Muscle of back (tissue), 13 donors: ENCODE data around the gene AR. TPM values are rescaled to one million over a fixed set of nuclear protein-coding genes. Genes with fewer than 3 reads are reported as not detected.

Source experiments
- DNase-seq, 3 donors: peaks; one replicate each; pipeline versions ENCODE4 v3.0.0 to v3.0.0-alpha.2; 2013
- long read RNA-seq, 9 donors: transcript quantifications; one replicate each; lab custom pipeline, GENCODE V29; 2026
- polyA plus RNA-seq, 10 donors: library from polyadenylated mRNA; unstranded; fragments of 120-200 nt; gene quantifications; one replicate each; pipeline ENCODE4 v1.2.1, GENCODE V29; 2013; ENCODE audit not compliant: insufficient read length in 10 of 10

The AR gene, protein sequence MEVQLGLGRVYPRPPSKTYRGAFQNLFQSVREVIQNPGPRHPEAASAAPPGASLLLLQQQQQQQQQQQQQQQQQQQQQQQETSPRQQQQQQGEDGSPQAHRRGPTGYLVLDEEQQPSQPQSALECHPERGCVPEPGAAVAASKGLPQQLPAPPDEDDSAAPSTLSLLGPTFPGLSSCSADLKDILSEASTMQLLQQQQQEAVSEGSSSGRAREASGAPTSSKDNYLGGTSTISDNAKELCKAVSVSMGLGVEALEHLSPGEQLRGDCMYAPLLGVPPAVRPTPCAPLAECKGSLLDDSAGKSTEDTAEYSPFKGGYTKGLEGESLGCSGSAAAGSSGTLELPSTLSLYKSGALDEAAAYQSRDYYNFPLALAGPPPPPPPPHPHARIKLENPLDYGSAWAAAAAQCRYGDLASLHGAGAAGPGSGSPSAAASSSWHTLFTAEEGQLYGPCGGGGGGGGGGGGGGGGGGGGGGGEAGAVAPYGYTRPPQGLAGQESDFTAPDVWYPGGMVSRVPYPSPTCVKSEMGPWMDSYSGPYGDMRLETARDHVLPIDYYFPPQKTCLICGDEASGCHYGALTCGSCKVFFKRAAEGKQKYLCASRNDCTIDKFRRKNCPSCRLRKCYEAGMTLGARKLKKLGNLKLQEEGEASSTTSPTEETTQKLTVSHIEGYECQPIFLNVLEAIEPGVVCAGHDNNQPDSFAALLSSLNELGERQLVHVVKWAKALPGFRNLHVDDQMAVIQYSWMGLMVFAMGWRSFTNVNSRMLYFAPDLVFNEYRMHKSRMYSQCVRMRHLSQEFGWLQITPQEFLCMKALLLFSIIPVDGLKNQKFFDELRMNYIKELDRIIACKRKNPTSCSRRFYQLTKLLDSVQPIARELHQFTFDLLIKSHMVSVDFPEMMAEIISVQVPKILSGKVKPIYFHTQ
- polyA plus RNA-seq, result 1 to 10 TPM; 4.5 to 9.8 (median 8.3) TPM
- long read RNA-seq, donor 1, result 0 reads
- long read RNA-seq, donor 2, full-length matches to known transcripts, result 1 of 1 reads
- long read RNA-seq, donor 2, partial matches to known transcripts, result 0 of 1 reads
- long read RNA-seq, donor 2, other reads (novel, unspliced or antisense), result 0 of 1 reads
- long read RNA-seq, donor 3, result 0 reads
- long read RNA-seq, donor 4, full-length matches to known transcripts, result 1 of 1 reads
- long read RNA-seq, donor 4, partial matches to known transcripts, result 0 of 1 reads
- long read RNA-seq, donor 4, other reads (novel, unspliced or antisense), result 0 of 1 reads
- long read RNA-seq, donor 5, result 0 reads
- long read RNA-seq, donor 6, full-length matches to known transcripts, result 1 of 7 reads
- long read RNA-seq, donor 6, partial matches to known transcripts, result 6 of 7 reads
- long read RNA-seq, donor 6, other reads (novel, unspliced or antisense), result 0 of 7 reads
- long read RNA-seq, donor 7, full-length matches to known transcripts, result 1 of 1 reads
- long read RNA-seq, donor 7, partial matches to known transcripts, result 0 of 1 reads
- long read RNA-seq, donor 7, other reads (novel, unspliced or antisense), result 0 of 1 reads
- long read RNA-seq, donor 8, result 0 reads
- long read RNA-seq, donor 9, result 0 reads

- DNase-seq, result peak; percentile 55 to 87 (median 73)
Measured at GRCh38 chrX:67543818-67544217, at the start of gene AR. Gene AR, plus strand, starts transcription at chrX:67544021. Its CDS starts 1,126 bp downstream, at chrX:67545147.

- no peak for DNase-seq
Measured at GRCh38 chrX:67500617-67501016, 43.2 kb upstream of the AR start.

DNA sequence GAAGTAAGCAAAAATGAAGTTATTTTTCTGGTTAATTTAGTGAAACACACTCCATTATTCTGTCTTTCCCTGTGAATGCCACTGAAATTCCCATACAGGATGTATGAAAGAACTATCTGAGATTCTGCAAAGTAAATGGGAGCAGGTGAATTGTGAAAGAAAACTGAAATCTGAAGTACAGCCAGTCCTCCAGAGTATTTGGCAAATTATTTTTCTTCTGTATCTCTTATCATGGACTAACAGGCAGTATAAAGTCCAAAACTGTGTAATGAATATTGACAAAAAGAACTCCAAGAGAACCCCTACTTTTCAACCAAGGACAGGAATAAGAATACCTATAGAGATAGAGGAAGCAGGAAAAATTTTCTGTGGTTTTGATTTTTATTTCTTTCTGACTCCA lies 40.8 kb upstream of the AR start:
- DNase-seq, result no peak

DNA sequence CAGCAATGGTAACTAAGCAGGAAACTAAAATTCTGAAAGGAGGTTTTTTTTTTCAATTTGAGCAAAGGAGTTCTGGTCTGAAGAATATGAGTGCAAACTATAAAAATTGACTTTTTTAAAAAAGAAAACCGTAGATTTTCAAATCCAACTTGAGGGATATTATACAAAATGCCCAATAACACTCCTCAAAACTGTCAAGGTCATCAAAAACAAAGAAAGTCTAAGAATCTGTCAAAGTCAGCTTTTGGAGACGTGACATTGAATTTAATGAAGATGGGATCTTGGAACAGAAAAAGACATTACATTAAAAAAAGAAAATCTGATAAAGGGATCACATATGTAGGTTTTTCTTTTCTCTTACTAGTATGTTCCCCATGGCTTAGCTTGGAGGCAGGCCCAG lies 40.4 kb upstream of the AR start:
- DNase-seq, result no peak

DNA sequence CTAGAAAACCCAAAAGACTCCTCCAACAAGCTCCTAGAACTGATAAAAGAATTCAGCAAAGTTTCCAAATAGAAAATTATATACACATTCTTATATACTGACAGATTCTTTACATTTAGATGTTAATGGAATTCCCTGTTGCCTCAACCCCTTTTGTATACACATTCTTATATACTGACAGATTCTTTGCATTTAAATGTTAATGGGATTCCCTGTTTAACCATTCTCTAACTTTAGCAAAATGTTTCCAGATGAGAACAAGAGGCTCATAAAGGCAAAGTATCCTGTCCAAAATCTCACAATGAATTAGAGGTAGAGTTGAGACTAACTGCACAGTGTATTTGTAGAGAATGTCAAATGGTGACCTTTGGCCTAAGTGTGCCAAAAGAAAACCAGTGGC lies 23.1 kb upstream of the AR start:
- DNase-seq, result no peak

DNA sequence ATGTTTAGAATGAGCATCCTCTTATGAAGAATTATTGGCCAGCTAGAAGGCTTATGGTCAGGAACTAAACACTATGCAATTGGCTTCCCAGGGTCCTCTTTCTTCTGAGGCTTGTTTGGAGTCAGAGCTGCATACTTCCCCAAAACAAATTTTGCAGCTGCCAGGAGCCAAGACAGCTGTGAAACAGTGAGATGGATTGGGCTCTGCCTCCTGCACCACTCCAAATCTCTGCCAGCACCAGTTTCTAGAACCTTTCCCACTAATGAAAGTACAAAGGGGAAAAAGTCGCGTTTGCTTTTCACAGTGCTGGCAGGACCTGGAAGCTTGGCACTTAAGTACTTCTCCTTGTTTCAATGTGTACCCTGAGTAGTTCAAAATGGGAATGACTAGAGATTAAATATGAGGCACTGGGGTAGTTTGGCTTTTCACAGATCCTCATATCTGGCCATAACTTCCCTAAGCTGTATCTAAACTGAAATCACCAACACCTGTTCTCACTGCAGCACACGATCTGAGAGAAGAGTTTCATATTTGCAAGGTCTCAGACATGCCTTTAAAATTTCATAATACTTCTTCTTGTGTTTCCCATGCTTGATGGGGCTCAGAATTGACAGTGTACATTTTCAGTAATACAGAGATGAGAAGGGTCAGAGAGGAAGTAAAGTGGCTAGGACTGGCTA lies 20.7 kb upstream of the AR start:
- peak in 1 of 3 donors; percentile 9 for DNase-seq

GRCh38 chrX:67523932-67524331 lies 19.9 kb upstream of the AR start:
- no peak for DNase-seq

DNA sequence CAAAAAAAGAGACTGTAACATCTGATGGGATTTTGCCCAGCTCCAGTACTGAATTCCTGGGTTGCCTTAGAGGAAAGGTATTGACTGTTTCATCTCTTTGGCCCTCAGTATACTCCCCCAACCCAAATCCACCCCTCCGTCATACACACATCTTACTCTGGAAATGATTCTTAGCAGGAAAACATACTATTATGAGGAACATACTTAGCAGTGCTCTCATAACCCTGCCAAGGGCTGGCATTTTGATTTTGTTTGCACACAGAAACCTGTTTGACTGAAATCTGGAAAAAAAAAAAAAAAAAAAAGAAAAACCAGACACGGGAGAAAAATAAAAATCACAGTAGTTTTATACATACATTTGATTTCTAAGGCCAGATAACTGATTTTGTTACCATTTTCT lies 19.4 kb upstream of the AR start:
- DNase-seq, result no peak

- DNase-seq, result no peak
Measured at GRCh38 chrX:67524950-67525691, 18.7 kb upstream of the AR start.

GRCh38 chrX:67536564-67536963 lies 7.3 kb upstream of the AR start:
- no peak for DNase-seq

GRCh38 chrX:67538383-67538782 lies 5.4 kb upstream of the AR start:
- DNase-seq, result no peak

GRCh38 chrX:67544281-67545035 lies 637 bp downstream of the AR start:
- peak in 1 of 3 donors; percentile 37 for DNase-seq

DNA sequence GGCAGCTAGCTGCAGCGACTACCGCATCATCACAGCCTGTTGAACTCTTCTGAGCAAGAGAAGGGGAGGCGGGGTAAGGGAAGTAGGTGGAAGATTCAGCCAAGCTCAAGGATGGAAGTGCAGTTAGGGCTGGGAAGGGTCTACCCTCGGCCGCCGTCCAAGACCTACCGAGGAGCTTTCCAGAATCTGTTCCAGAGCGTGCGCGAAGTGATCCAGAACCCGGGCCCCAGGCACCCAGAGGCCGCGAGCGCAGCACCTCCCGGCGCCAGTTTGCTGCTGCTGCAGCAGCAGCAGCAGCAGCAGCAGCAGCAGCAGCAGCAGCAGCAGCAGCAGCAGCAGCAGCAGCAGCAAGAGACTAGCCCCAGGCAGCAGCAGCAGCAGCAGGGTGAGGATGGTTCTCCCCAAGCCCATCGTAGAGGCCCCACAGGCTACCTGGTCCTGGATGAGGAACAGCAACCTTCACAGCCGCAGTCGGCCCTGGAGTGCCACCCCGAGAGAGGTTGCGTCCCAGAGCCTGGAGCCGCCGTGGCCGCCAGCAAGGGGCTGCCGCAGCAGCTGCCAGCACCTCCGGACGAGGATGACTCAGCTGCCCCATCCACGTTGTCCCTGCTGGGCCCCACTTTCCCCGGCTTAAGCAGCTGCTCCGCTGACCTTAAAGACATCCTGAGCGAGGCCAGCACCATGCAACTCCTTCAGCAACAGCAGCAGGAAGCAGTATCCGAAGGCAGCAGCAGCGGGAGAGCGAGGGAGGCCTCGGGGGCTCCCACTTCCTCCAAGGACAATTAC lies 1.4 kb downstream of the AR start:
- peak in 1 of 3 donors; percentile 58 for DNase-seq

GRCh38 chrX:67545893-67546495 lies 2.2 kb downstream of the AR start:
- DNase-seq, result peak in 2 of 3 donors; percentile 33 to 72

- DNase-seq, result peak in 1 of 3 donors; percentile 29
Measured at GRCh38 chrX:67546496-67547423, 2.9 kb downstream of the AR start.

- DNase-seq, result peak in 1 of 3 donors; percentile 4
Measured at GRCh38 chrX:67555578-67556203, 11.9 kb downstream of the AR start.
